ENCODE measurements around the gene LRRC63. TPM values are rescaled to one million over a fixed set of nuclear protein-coding genes. Genes with fewer than 3 reads are reported as not detected.

Gene LRRC63
- total and polyA plus RNA-seq, 2 donors (not counting 1 experiment from before 2014, with no cell fraction given): 0.17 TPM; not detected in 1

- no peaks in the 10 kb centered on the region for H3K36me3 ChIP-seq (ENCODE audit: control insufficient read depth, insufficient read depth, low read length)
- H4K20me1 ChIP-seq (ENCODE audit: control insufficient read depth, extremely low read depth, insufficient read depth, low read length): no peaks in the 10 kb centered on the region
- H3K4me1 ChIP-seq (ENCODE audit: control insufficient read depth, extremely low read depth, insufficient read depth, low read length): peaks cover 3% of the 10 kb centered on the region
- no peaks in the 10 kb centered on the region for H3K79me2 ChIP-seq (ENCODE audit: control insufficient read depth, insufficient read depth, low read length)
- no peak overlapping the region for H2AFZ ChIP-seq (ENCODE audit: low read length)
- no peak for TF ChIP-seq EZH2 (IDR thresholded peaks at IDR 0.05; ENCODE audit: low read length, missing control alignments)
- TF ChIP-seq, protein P1, sequence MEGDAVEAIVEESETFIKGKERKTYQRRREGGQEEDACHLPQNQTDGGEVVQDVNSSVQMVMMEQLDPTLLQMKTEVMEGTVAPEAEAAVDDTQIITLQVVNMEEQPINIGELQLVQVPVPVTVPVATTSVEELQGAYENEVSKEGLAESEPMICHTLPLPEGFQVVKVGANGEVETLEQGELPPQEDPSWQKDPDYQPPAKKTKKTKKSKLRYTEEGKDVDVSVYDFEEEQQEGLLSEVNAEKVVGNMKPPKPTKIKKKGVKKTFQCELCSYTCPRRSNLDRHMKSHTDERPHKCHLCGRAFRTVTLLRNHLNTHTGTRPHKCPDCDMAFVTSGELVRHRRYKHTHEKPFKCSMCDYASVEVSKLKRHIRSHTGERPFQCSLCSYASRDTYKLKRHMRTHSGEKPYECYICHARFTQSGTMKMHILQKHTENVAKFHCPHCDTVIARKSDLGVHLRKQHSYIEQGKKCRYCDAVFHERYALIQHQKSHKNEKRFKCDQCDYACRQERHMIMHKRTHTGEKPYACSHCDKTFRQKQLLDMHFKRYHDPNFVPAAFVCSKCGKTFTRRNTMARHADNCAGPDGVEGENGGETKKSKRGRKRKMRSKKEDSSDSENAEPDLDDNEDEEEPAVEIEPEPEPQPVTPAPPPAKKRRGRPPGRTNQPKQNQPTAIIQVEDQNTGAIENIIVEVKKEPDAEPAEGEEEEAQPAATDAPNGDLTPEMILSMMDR (conservative IDR thresholded peaks at IDR 0.05 in 1 of 2, IDR thresholded peaks at IDR 0.05 in 1 of 2; ENCODE audit: low read depth in 1 of 2, low read length in 2 of 2): no peak
- no peak overlapping the region for H3K9ac ChIP-seq (ENCODE audit: insufficient read depth, low read length)
- peak overlapping the region; percentile 36 for H3K27ac ChIP-seq (ENCODE audit: insufficient read depth, low read length)
- H3K9me3 ChIP-seq (ENCODE audit: control insufficient read depth, insufficient read depth, low read depth, low read length): no peaks in the 10 kb centered on the region
- no peak overlapping the region for H3K4me3 ChIP-seq (replicated peaks in 1 of 4; ENCODE audit: control extremely low read depth in 1 of 4, insufficient read depth in 1 of 4, low read depth in 3 of 4, low read length in 4 of 4)
- H3K27me3 ChIP-seq (ENCODE audit: control insufficient read depth, insufficient read depth, low read length): no peaks in the 10 kb centered on the region
- H3K4me2 ChIP-seq (ENCODE audit: extremely low read depth, insufficient read depth, low read length): peak overlapping the region; percentile 33
- peak; percentile 96 to 98 for DNase-seq (ENCODE audit: low read depth in 2 of 2)
Observed at GRCh38 chr13:46296115-46296822, 84.5 kb downstream of the LRRC63 start.

DNA sequence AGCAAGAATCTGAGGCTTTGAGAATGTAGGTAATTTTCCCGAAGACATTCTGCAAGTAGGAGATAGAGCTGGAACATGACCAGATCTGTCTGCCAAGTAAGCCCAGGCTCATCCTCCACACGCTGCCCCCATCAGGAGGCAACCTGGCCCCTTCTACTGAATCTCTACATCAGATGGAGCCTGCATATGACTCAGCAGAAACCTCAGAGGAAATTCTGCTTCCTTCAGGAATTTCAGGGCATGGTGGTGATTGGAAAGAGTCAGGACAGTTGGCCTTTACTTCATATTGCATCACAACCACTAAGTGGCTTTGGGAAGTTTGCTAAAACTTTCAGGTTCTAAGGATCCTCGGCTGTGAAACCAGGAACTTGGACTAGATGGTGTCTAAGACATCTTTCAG is 85.2 kb downstream of the LRRC63 start:
- peaks cover 3% of the 10 kb centered on the region for H3K4me1 ChIP-seq (ENCODE audit: control insufficient read depth, extremely low read depth, insufficient read depth, low read length)
- H3K4me3 ChIP-seq (replicated peaks in 1 of 4; ENCODE audit: control extremely low read depth in 1 of 4, insufficient read depth in 1 of 4, low read depth in 3 of 4, low read length in 4 of 4): no peak overlapping the region
- no peaks in the 10 kb centered on the region for H3K36me3 ChIP-seq (ENCODE audit: control insufficient read depth, insufficient read depth, low read length)
- H3K9ac ChIP-seq (ENCODE audit: insufficient read depth, low read length): no peak overlapping the region
- H3K4me2 ChIP-seq (ENCODE audit: extremely low read depth, insufficient read depth, low read length): no peak overlapping the region
- DNase-seq (ENCODE audit: low read depth in 2 of 2): peak; percentile 89 to 94
- H4K20me1 ChIP-seq (ENCODE audit: control insufficient read depth, extremely low read depth, insufficient read depth, low read length): no peaks in the 10 kb centered on the region
- TF ChIP-seq EZH2 (IDR thresholded peaks at IDR 0.05; ENCODE audit: low read length, missing control alignments): no peak
- TF ChIP-seq, protein P1 (conservative IDR thresholded peaks at IDR 0.05 in 1 of 2, IDR thresholded peaks at IDR 0.05 in 1 of 2; ENCODE audit: low read depth in 1 of 2, low read length in 2 of 2): no peak
- no peak overlapping the region for H2AFZ ChIP-seq (ENCODE audit: low read length)
- H3K9me3 ChIP-seq (ENCODE audit: control insufficient read depth, insufficient read depth, low read depth, low read length): no peaks in the 10 kb centered on the region
- H3K27me3 ChIP-seq (ENCODE audit: control insufficient read depth, insufficient read depth, low read length): no peaks in the 10 kb centered on the region
- peak overlapping the region; percentile 36 for H3K27ac ChIP-seq (ENCODE audit: insufficient read depth, low read length)
- no peaks in the 10 kb centered on the region for H3K79me2 ChIP-seq (ENCODE audit: control insufficient read depth, insufficient read depth, low read length)

- H3K27me3 ChIP-seq (ENCODE audit: control insufficient read depth, insufficient read depth, low read length): no peaks in the 10 kb centered on the region
- peak; percentile 35 to 70 for DNase-seq (ENCODE audit: low read depth in 2 of 2)
- H3K9ac ChIP-seq (ENCODE audit: insufficient read depth, low read length): no peak overlapping the region
- TF ChIP-seq, protein P1 (conservative IDR thresholded peaks at IDR 0.05 in 1 of 2, IDR thresholded peaks at IDR 0.05 in 1 of 2; ENCODE audit: low read depth in 1 of 2, low read length in 2 of 2): no peak
- no peak for TF ChIP-seq EZH2 (IDR thresholded peaks at IDR 0.05; ENCODE audit: low read length, missing control alignments)
- H3K4me3 ChIP-seq (replicated peaks in 1 of 4; ENCODE audit: control extremely low read depth in 1 of 4, insufficient read depth in 1 of 4, low read depth in 3 of 4, low read length in 4 of 4): no peak overlapping the region
- no peaks in the 10 kb centered on the region for H3K9me3 ChIP-seq (ENCODE audit: control insufficient read depth, insufficient read depth, low read depth, low read length)
- no peaks in the 10 kb centered on the region for H4K20me1 ChIP-seq (ENCODE audit: control insufficient read depth, extremely low read depth, insufficient read depth, low read length)
- H3K27ac ChIP-seq (ENCODE audit: insufficient read depth, low read length): peak overlapping the region; percentile 36
- H2AFZ ChIP-seq (ENCODE audit: low read length): no peak overlapping the region
- H3K79me2 ChIP-seq (ENCODE audit: control insufficient read depth, insufficient read depth, low read length): no peaks in the 10 kb centered on the region
- H3K4me1 ChIP-seq (ENCODE audit: control insufficient read depth, extremely low read depth, insufficient read depth, low read length): peaks cover 3% of the 10 kb centered on the region
- H3K36me3 ChIP-seq (ENCODE audit: control insufficient read depth, insufficient read depth, low read length): no peaks in the 10 kb centered on the region
- H3K4me2 ChIP-seq (ENCODE audit: extremely low read depth, insufficient read depth, low read length): no peak overlapping the region
Observed at GRCh38 chr13:46297361-46297811, 85.7 kb downstream of the LRRC63 start.
